VCaP (cell line): ENCODE measurements around the gene C3AR1.
"Not testable (repeated sequence)": the region's sequence is repeated elsewhere in the genome, so short reads cannot be mapped to it uniquely, and the experiment has no call there.

ENCODE experiments used
- H3K27ac ChIP-seq: fragments of 450-650 bp; 2 replicates; pipeline ENCODE4 v1.5.1; 2017
- CTCF ChIP-seq: fragments of 450-650 bp; conservative IDR thresholded peaks from 2 replicates; pipeline ENCODE4 v1.5.1; 2017; ENCODE audit warnings: mild to moderate bottlenecking, moderate library complexity

The C3AR1 gene

DNA sequence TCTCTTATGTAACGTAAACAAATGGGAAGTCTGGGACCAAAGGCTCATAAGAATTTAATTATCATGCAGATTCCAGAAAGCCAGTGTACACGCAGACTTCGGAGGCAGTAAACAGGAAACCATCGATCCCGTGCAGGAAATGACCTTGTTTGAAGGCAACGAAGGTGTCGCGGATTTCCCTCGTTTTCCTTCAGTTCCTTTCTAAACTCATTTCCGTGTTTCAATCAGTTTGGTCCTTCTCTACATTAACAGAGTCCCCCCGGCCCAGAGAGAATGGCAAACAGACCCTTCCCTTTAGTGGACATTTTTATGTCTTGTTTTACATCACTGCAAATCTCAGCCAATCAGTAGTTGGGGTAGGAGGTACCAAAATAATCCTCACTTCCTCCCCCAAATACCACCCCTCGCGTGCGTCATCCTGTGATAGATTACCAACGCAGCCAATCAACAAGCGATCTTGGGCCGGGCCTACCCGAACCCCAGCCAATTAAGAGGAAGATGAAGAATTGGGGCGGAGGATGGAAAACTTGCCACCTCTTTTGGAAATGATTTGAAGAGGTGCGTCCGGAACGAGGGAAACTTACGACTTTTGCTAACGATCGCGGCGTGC lies 39.8 kb downstream of the C3AR1 start:
- peak overlapping the region; percentile 92 for H3K27ac ChIP-seq
- no peak for TF ChIP-seq CTCF

DNA sequence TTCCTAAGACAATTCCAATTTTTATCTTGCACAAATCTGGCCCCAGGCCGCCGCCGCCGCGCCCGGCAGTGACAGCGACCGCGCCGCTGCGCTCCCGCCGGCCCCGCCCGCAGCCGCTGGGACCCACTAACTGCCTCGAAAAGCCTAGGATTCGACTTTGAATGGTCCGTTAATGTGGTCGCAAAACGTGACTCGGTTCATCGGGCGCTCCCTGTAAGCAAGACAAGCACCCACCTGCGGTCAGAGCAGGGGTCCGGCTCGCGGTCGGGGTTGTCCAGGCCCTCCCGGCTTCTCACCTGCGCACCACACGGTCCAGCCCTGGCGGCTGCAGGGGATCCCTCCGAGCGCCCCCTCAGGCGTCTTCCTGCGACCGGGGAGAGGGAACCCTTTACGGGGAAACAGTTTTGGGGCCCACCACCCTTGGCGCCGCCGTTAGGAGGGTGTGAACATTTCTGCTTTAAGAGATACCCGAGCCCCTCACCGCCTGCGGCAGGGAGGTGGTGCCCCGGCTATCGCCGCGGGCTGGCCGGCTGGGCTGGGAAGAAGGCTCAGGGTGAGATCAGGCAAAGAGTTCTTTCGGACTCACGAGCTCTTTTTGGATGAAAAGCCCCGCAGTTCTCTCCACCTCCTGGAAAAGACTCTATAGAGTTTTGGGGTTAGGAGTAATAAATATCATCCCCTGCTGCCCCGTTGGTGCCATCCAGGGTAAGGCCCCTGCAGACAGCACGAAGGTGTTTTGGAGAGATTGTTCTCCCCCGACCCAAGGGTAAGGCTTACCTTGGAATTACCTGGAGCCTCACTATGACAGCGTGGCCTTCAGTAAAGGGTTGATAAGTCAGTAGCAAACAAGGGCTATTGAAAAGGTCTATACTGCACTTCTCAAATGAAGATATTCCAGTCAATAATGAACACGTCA lies 47.2 kb downstream of the C3AR1 start:
- TF ChIP-seq CTCF = no peak
- no peak overlapping the region for H3K27ac ChIP-seq

DNA sequence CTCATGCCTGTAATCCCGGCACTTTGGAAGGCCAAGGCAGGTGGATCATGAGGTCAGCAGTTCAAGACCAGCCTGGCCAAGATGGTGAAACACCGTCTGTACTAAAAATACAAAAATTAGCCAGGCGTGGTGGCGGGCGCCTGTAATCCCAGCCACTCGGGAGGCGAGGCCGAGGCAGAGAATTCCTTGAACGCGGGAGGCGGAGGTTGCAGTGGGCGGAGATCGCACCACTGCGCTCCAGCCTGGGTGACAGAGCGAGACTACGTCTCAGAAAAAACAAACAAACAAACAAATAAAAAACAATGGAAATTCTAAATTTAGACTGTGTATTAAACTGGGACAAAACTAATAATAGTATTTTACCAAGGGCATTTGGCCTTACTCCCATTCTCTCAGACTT lies 47.9 kb downstream of the C3AR1 start:
- H3K27ac ChIP-seq = not testable (repeated sequence)

GRCh38 chr12:8014836-8015235 lies 51.3 kb downstream of the C3AR1 start:
- TF ChIP-seq CTCF = no peak
- no peak overlapping the region for H3K27ac ChIP-seq

GRCh38 chr12:8012651-8013309 lies 53.4 kb downstream of the C3AR1 start:
- no peak for TF ChIP-seq CTCF
- H3K27ac ChIP-seq = no peak overlapping the region

DNA sequence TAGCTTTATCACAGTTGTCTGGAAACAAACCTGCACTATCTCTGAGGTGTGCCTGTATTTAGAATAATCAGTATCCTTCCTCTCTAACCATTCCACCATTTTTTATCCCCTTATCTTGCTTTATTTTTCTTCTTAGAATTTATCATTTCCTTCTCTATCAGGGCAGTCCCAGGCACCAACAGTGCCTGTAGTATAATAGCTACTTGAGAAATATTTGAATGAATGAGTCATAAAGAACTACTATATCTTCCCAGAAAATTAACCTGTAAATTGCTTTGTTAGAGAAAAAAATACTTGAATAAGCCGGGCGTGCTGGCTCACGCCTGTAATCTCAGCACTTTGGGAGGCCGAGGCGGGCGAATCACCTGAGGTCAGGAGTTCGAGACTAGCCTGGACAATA lies 54.8 kb downstream of the C3AR1 start:
- TF ChIP-seq CTCF = no peak
- no peak overlapping the region for H3K27ac ChIP-seq
